HepG2 (cell line): ENCODE data around the gene MYO1E. TPM values are rescaled to one million over a fixed set of nuclear protein-coding genes. Genes with fewer than 3 reads are reported as not detected.

ENCODE experiments used
- FOXA1 ChIP-seq, 2 experiments: fragments of 450-650 bp in 1 of 2; sonication (generic) in 1 of 2; formaldehyde crosslinking in 1 of 2; IDR thresholded peaks; 2 replicates each; pipeline versions ENCODE4 v1.4.0 to v1.6.1; 2016 to 2020; ENCODE audit warnings: missing genetic modification reagents in 1 of 2
- FOXC1 ChIP-seq: sonication (generic); formaldehyde crosslinking; IDR thresholded peaks from 2 replicates; pipeline ENCODE4 v1.8.0; 2022; ENCODE audit warnings: mild to moderate bottlenecking, missing genetic modification reagents, borderline replicate concordance
- FOXK1 ChIP-seq: sonication (generic); formaldehyde crosslinking; IDR thresholded peaks from 2 replicates; pipeline ENCODE4 v1.4.0; 2020; ENCODE audit warnings: low read depth, missing genetic modification reagents, borderline replicate concordance
- FOXK2 ChIP-seq: fragments of 450-650 bp; IDR thresholded peaks from 2 replicates; pipeline ENCODE4 v1.6.1; 2016
- GATA4 ChIP-seq: sonication (generic); IDR thresholded peaks from 2 replicates; pipeline ENCODE4 v1.6.1; 2016; ENCODE audit warnings: antibody characterized with exemption, low read depth, borderline replicate concordance
- HIC2 ChIP-seq: sonication (generic); formaldehyde crosslinking; IDR thresholded peaks from 2 replicates; pipeline ENCODE4 v1.9.0; 2022; ENCODE audit warnings: low read depth, missing genetic modification reagents
- IKZF1 ChIP-seq: fragments of 450-650 bp; IDR thresholded peaks from 2 replicates; pipeline ENCODE4 v1.7.1; 2016
- PLRG1 ChIP-seq: fragments of 450-650 bp; conservative IDR thresholded peaks from 2 replicates; pipeline ENCODE4 v1.6.1; 2016
- RAD21 ChIP-seq: fragments of 450-650 bp; formaldehyde crosslinking; IDR thresholded peaks from 2 replicates; pipeline ENCODE4 v1.5.0; 2020; ENCODE audit warnings: mild to moderate bottlenecking
- SOX5 ChIP-seq: IDR thresholded peaks from 2 replicates; pipeline ENCODE4 v1.6.1; 2016; ENCODE audit warnings: borderline replicate concordance
- XRCC5 ChIP-seq: fragments of 200-400 bp; formaldehyde crosslinking; optimal IDR thresholded peaks from 2 replicates; pipeline ENCODE3; 2017; ENCODE audit warnings: mild to moderate bottlenecking, low read length
- ZBTB37 ChIP-seq: sonication (generic); formaldehyde crosslinking; IDR thresholded peaks from 2 replicates; pipeline ENCODE4 v1.4.0; 2020; ENCODE audit warnings: mild to moderate bottlenecking, missing genetic modification reagents
- ZNF251 ChIP-seq: sonication (generic); formaldehyde crosslinking; IDR thresholded peaks from 2 replicates; pipeline ENCODE4 v1.9.0; 2021; ENCODE audit warnings: mild to moderate bottlenecking, missing genetic modification reagents
- polyA plus RNA-seq, 8 experiments: library from polyadenylated mRNA; depleted of rRNA in 3 of 8; stranded (reverse) in 7 of 8; unstranded in 1 of 8; fragments of >200 nt; fragmentation: Illumina TruSeq in 4 of 8; extraction: Trizol in 4 of 8; gene quantifications; 2 replicates each; pipeline versions ENCODE4 v1.2.1 to v1.2.3, GENCODE V29; 2011 to 2016; ENCODE audit warnings: low read depth in 4 of 8, missing spikeins in 1 of 8, mixed read lengths in 1 of 8; ENCODE audit not compliant: insufficient read depth in 1 of 8
- total RNA-seq, 5 experiments: library from RNA; depleted of rRNA; stranded (reverse); fragments of >200 nt; fragmentation: Illumina TruSeq; extraction: Trizol; gene quantifications; 2 replicates each; pipeline ENCODE4 v1.2.3, GENCODE V29; 2016; ENCODE audit warnings: low read depth in 1 of 5

Gene MYO1E
- total and polyA plus RNA-seq, 2 of the 13 experiments (the other 11 are each of a cell fraction or from before 2014, with no cell fraction given): 15.7 to 25.1 TPM

- TF ChIP-seq SOX5 (CRISPR knock-in tag) (no peak), GATA4 (no peak), FOXK1 (no peak), FOXA1 (IDR thresholded peaks at IDR 0.05) (no peak), FOXA1 (CRISPR knock-in tag; IDR thresholded peaks at IDR 0.05) (no peak), FOXK2 (no peak), IKZF1 (no peak), ZBTB37 (no peak), RAD21 (CRISPR knock-in tag) (peak; percentile 64), HIC2 (CRISPR knock-in tag) (no peak), FOXC1 (CRISPR knock-in tag) (0 out of 2 replicates have a peak, but pooled peaks have one; percentile 21), PLRG1 (no peak), XRCC5 (no peak), ZNF251 (no peak)
These were observed 197.5 kb downstream of the MYO1E start (continued) for GRCh38 chr15:59174835-59175831.
